WTC11 (cell line): Measurements from ENCODE around the gene CDKN2AIPNL.

Source experiments
- CREB1 ChIP-seq: sonication (generic); formaldehyde crosslinking; IDR thresholded peaks from 2 replicates; pipeline ENCODE4 v1.8.0; 2023; ENCODE audit warnings: mild to moderate bottlenecking, missing genetic modification reagents
- CTCF ChIP-seq: fragments of 200-600 bp; IDR thresholded peaks from 2 replicates; pipeline ENCODE4 v1.8.0; 2022; ENCODE audit warnings: antibody characterized with exemption
- SP1 ChIP-seq: sonication (generic); formaldehyde crosslinking; conservative IDR thresholded peaks from 2 replicates; pipeline ENCODE4 v1.8.1; 2022; ENCODE audit warnings: missing genetic modification reagents
- USF2 ChIP-seq: sonication (generic); formaldehyde crosslinking; IDR thresholded peaks from 2 replicates; pipeline ENCODE4 v1.8.1; 2023; ENCODE audit warnings: mild to moderate bottlenecking, missing genetic modification reagents, moderate library complexity
- ZBTB43 ChIP-seq: sonication (generic); formaldehyde crosslinking; IDR thresholded peaks from 2 replicates; pipeline ENCODE4 v1.8.1; 2023; ENCODE audit warnings: mild to moderate bottlenecking, missing genetic modification reagents

GRCh38 chr5:134455466-134455865 lies 43.8 kb upstream of the CDKN2AIPNL start:
- no peak for TF ChIP-seq USF2
- TF ChIP-seq SP1: no peak
- TF ChIP-seq CREB1: no peak
- TF ChIP-seq CTCF: no peak
- TF ChIP-seq ZBTB43 (CRISPR knock-in tag): no peak
